Stomach (tissue), 9 donors: ENCODE measurements around the gene CCDC124. TPM values are rescaled to one million over a fixed set of nuclear protein-coding genes. Genes with fewer than 3 reads are reported as not detected.

ENCODE experiments used
- DNase-seq, 2 donors: peaks; one replicate each; pipeline versions ENCODE4 v3.0.0 to v3.0.0-alpha.2; 2013 to 2019
- H3K27ac ChIP-seq, 5 donors: fragments of 200-600 bp in 4 of 5; sonication (generic) in 4 of 5; one replicate each; pipeline ENCODE4 v1.5.1; 2013 to 2019; ENCODE audit warnings: mild to moderate bottlenecking in 1 of 5, moderate library complexity in 1 of 5
- H3K27me3 ChIP-seq, 3 donors: fragments of 200-600 bp; sonication (generic); one replicate each; pipeline ENCODE4 v1.5.1; 2017 to 2019; ENCODE audit warnings: mixed run types in 1 of 3
- H3K36me3 ChIP-seq, 4 donors: fragments of 200-600 bp; sonication (generic); 1 replicate in 3 of 4; 2 replicates in 1 of 4; pipeline ENCODE4 v1.5.1; 2016 to 2019
- H3K4me1 ChIP-seq, 4 donors: fragments of 200-600 bp; sonication (generic); one replicate each; pipeline ENCODE4 v1.5.1; 2016 to 2019
- H3K4me3 ChIP-seq, 4 donors: fragments of 200-600 bp; sonication (generic) in 3 of 4; one replicate each; pipeline ENCODE4 v1.5.1; 2016 to 2019; ENCODE audit warnings: mild to moderate bottlenecking in 1 of 4
- H3K9me3 ChIP-seq, 4 donors: fragments of 200-600 bp; sonication (generic); one replicate each; pipeline ENCODE4 v1.5.1; 2016 to 2019
- CTCF ChIP-seq, 7 experiments: fragments of 450-650 bp in 4 of 7; fragments of 200-600 bp in 3 of 7; sonication (generic) in 3 of 7; IDR thresholded peaks; one replicate each; pipeline ENCODE4 v1.5.1; 2016 to 2019; ENCODE audit warnings: antibody characterized with exemption in 7 of 7, control low read depth in 2 of 7, mild to moderate bottlenecking in 1 of 7
- EP300 ChIP-seq: sonication (generic); formaldehyde crosslinking; IDR thresholded peaks from one replicate; pipeline ENCODE4 v1.6.1; 2017; ENCODE audit warnings: antibody characterized with exemption
- POLR2A ChIP-seq, 4 donors: fragments of 450-650 bp; IDR thresholded peaks; one replicate each; pipeline ENCODE4 v1.6.1; 2016; ENCODE audit warnings: antibody characterized with exemption in 4 of 4, control low read depth in 2 of 4, mild to moderate bottlenecking in 1 of 4, moderate library complexity in 1 of 4
- POLR2AphosphoS5 ChIP-seq, 3 donors: sonication (generic); formaldehyde crosslinking; IDR thresholded peaks; one replicate each; pipeline ENCODE4 v1.6.1; 2016; ENCODE audit warnings: antibody characterized with exemption in 3 of 3
- WGBS, 5 donors: extraction: QIAGEN DNeasy Blood & Tissue Kit in 3 of 5; methylation state at CpG; one replicate each; pipeline versions ENCODE4 v1.1.5 to v1.1.7; 2013 to 2018; 5-methylcytosine and 5-hydroxymethylcytosine counted together
- intact Hi-C: fragments of 100-400 bp; cut with DNase I; formaldehyde crosslinking; loops from one replicate; pipeline ENCODE4 v1.15.1; 2023; ENCODE audit warnings: low total_unique reads
- polyA plus RNA-seq, 3 donors: library from polyadenylated mRNA; stranded (reverse); fragments of 200-250 nt; gene quantifications; one replicate each; pipeline ENCODE4 v1.2.3, GENCODE V29; 2013
- total RNA-seq, 5 donors: library from RNA; depleted of rRNA; stranded (reverse); fragments of >200 nt; gene quantifications; one replicate each; pipeline versions ENCODE4 v1.1.0 to v1.2.3, GENCODE V29; 2014 to 2016
- donor health status: healthy with polysubstance abuse.
- donor health status: Bipolar disorder and iron deficiency.
- donor health status: healthy.

The CCDC124 gene
- total and polyA plus RNA-seq, 8 donors = 15.8 to 149 (median 89.3) TPM

- DNase-seq = peak; percentile 90 to 98
- Histone ChIP-seq H3K4me3 (peak overlapping the region; percentile 71 to 85 (median 84)), H3K27me3 (peaks cover 34 to 50% (median 46%) of the 10 kb centered on the region in 3 donors), H3K36me3 (peaks cover under 1 to 13% (median 12%) of the 10 kb centered on the region in 4 donors), H3K9me3 (no peaks in the 10 kb centered on the region), H3K4me1 (peaks cover 37 to 69% (median 63%) of the 10 kb centered on the region in 4 donors), H3K27ac (peak overlapping the region in 4 of 5 donors; percentile 50 to 79 (median 74))
- intact Hi-C loops = no loop called here
- 0 to 1% (median 0%) methylated on average over 21 to 92 of the region's 92 CpGs for WGBS, 5 donors
- TF ChIP-seq POLR2AphosphoS5 (IDR thresholded peaks at IDR 0.05) (peak in 2 of 3 donors; percentile 26 to 65), POLR2A (IDR thresholded peaks at IDR 0.05) (no peak)
These were observed 15.1 kb downstream of the CCDC124 start for GRCh38 chr19:17947815-17948513.

DNA sequence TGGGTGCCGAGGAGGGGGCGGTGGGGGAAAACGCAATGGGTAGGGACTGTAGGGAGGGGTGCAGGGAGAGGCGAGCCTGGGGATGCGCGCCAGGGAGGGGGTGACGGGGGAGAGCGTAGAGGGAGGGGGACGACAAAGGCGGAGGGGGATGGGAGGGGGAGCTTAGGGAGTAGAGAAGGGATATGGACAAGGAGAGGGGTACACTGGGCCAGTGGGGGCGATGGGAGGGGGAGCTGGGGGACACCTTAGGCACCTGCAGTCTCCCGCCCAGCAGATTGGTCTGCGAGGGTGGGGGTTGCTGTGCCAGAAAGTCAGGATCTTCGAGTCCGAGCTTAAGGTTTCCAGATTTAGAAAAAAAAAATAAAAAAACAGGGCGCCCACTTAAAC, 15.7 kb downstream of the CCDC124 start:
- H3K27me3 ChIP-seq = peaks cover 36 to 55% (median 51%) of the 10 kb centered on the region in 3 donors
- no peak for TF ChIP-seq POLR2A (IDR thresholded peaks at IDR 0.05)
- intact Hi-C loops = no loop called here
- 1 to 2% (median 1%) methylated on average over 5 to 16 of the region's 16 CpGs for WGBS, 5 donors
- no peaks in the 10 kb centered on the region for H3K9me3 ChIP-seq
- H3K4me1 ChIP-seq = peaks cover 37 to 69% (median 63%) of the 10 kb centered on the region in 4 donors
- no peak for DNase-seq
- peaks cover 0 to 8% (median 7%) of the 10 kb centered on the region in 4 donors for H3K36me3 ChIP-seq
- H3K4me3 ChIP-seq = peak overlapping the region; percentile 71 to 85 (median 84)
- peak overlapping the region in 2 of 5 donors; percentile 78 to 79 for H3K27ac ChIP-seq

- H3K4me3 ChIP-seq = peak overlapping the region in 2 of 4 donors; percentile 71 to 83
- WGBS, 5 donors = 22 to 27% (median 25%) methylated on average over 43 to 49 of the region's 49 CpGs
- peaks cover 0 to under 1% (median 0%) of the 10 kb centered on the region in 4 donors for H3K36me3 ChIP-seq
- intact Hi-C loops = no loop called here
- peaks cover 36 to 62% (median 58%) of the 10 kb centered on the region in 3 donors for H3K27me3 ChIP-seq
- H3K4me1 ChIP-seq = peaks cover 37 to 64% (median 62%) of the 10 kb centered on the region in 4 donors
- H3K9me3 ChIP-seq = no peaks in the 10 kb centered on the region
- TF ChIP-seq POLR2A (IDR thresholded peaks at IDR 0.05) (no peak), POLR2AphosphoS5 (IDR thresholded peaks at IDR 0.05) (no peak), EP300 (no peak), CTCF (IDR thresholded peaks at IDR 0.05) (no peak)
- peak in 1 of 2 donors; percentile 56 for DNase-seq
- H3K27ac ChIP-seq = no peak overlapping the region
These were observed 16.4 kb downstream of the CCDC124 start for GRCh38 chr19:17948931-17949930.

DNA sequence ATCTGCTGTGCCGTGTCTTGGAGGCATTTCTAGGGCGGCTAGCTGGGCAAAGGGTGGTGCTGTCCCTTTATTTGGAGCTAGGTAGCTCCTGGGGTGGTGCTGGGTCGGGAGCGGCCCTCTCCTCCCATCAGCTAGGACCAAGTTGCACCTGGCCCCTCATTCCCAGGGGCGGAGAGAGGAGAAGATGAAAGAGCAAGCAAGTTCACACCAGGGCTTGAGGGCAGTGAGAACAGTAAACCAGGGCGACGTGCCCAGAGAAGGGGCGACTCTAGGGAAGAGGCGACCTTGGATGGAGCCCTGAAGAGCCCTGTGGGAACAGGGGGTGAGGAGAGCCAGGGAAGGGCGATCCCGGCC, 17.1 kb downstream of the CCDC124 start:
- TF ChIP-seq POLR2AphosphoS5 (IDR thresholded peaks at IDR 0.05) (no peak), EP300 (no peak), POLR2A (IDR thresholded peaks at IDR 0.05) (no peak), CTCF (IDR thresholded peaks at IDR 0.05) (no peak)
- H3K27ac ChIP-seq = no peak overlapping the region
- DNase-seq = no peak
- WGBS, 5 donors = 9 to 13% (median 12%) methylated on average over 11 of the region's 11 CpGs
- no peaks in the 10 kb centered on the region for H3K9me3 ChIP-seq
- intact Hi-C loops = no loop called here
- H3K27me3 ChIP-seq = peaks cover 36 to 70% (median 65%) of the 10 kb centered on the region in 3 donors
- peak overlapping the region in 1 of 4 donors; percentile 13 for H3K4me3 ChIP-seq
- H3K4me1 ChIP-seq = peaks cover 37 to 64% (median 60%) of the 10 kb centered on the region in 4 donors
- no peaks in the 10 kb centered on the region for H3K36me3 ChIP-seq
